Karpas-422 (cell line): ENCODE measurements around the gene CELSR1. TPM values are rescaled to one million over a fixed set of nuclear protein-coding genes. Genes with fewer than 3 reads are reported as not detected.

Experiments used
- DNase-seq: peaks from one replicate; pipeline ENCODE4 v3.0.0-alpha.2; 2015
- H2AFZ ChIP-seq: fragments of 200-600 bp; sonication (generic); 2 replicates; pipeline ENCODE4 v1.6.1; 2014; ENCODE audit warnings: antibody characterized with exemption, low read length, mixed read lengths
- H3K27ac ChIP-seq: fragments of 200-600 bp; sonication (generic); 2 replicates; pipeline ENCODE4 v1.5.1; 2014; ENCODE audit warnings: mild to moderate bottlenecking, low read length, moderate library complexity
- H3K27me3 ChIP-seq: fragments of 200-600 bp; sonication (generic); 2 replicates; pipeline ENCODE4 v1.6.1; 2014; ENCODE audit warnings: low read length, mixed read lengths
- H3K36me3 ChIP-seq: fragments of 200-600 bp; sonication (generic); 2 replicates; pipeline ENCODE4 v1.6.1; 2014; ENCODE audit warnings: low read length, mixed read lengths; ENCODE audit not compliant: insufficient read depth
- H3K4me1 ChIP-seq: fragments of 200-600 bp; sonication (generic); 2 replicates; pipeline ENCODE4 v1.6.1; 2014; ENCODE audit warnings: mild to moderate bottlenecking, low read length, mixed read lengths
- H3K4me2 ChIP-seq: fragments of 200-600 bp; sonication (generic); 2 replicates; pipeline ENCODE4 v1.6.1; 2014; ENCODE audit warnings: low read length, low read depth, mild to moderate bottlenecking; ENCODE audit not compliant: poor library complexity, severe bottlenecking
- H3K4me3 ChIP-seq: fragments of 200-600 bp; sonication (generic); 2 replicates; pipeline ENCODE4 v1.5.1; 2014; ENCODE audit warnings: mild to moderate bottlenecking, antibody characterized with exemption, low read length, mixed read lengths
- H3K79me2 ChIP-seq: fragments of 200-600 bp; sonication (generic); 2 replicates; pipeline ENCODE4 v1.6.1; 2014; ENCODE audit warnings: mild to moderate bottlenecking, low read length, mixed read lengths
- H3K9ac ChIP-seq: fragments of 200-600 bp; sonication (generic); 2 replicates; pipeline ENCODE4 v1.6.0; 2014; ENCODE audit warnings: low read length
- H3K9me2 ChIP-seq: fragments of 200-600 bp; sonication (generic), shearing (Covaris generic); replicated peaks from 2 replicates; pipeline ENCODE4 v1.6.0; 2014; ENCODE audit warnings: mild to moderate bottlenecking, low read length, moderate library complexity; ENCODE audit not compliant: insufficient read depth
- H3K9me3 ChIP-seq: fragments of 300-700, 200-600 bp; sonication (generic); 2 replicates; pipeline ENCODE4 v1.6.1; 2014; ENCODE audit warnings: low read length, mixed read lengths
- H4K20me1 ChIP-seq: fragments of 200-600 bp; sonication (generic); 2 replicates; pipeline ENCODE4 v1.6.1; 2014; ENCODE audit warnings: mild to moderate bottlenecking, antibody characterized with exemption, low read length, low read depth; ENCODE audit not compliant: insufficient read depth
- total RNA-seq: library from RNA; depleted of rRNA; stranded (reverse); fragments of >200 nt; shearing (Covaris generic); gene quantifications from 2 replicates; pipeline ENCODE4 v1.2.3, GENCODE V29; 2014; ENCODE audit warnings: low replicate concordance

Gene CELSR1
- total RNA-seq, 1 experiment from 2014 or later = 0.11 TPM

- Histone ChIP-seq H3K36me3 (no peaks in the 10 kb centered on the region), H3K9ac (no peak overlapping the region), H3K9me3 (no peaks in the 10 kb centered on the region), H3K27ac (no peak overlapping the region), H3K4me1 (no peaks in the 10 kb centered on the region), H3K4me2 (no peak overlapping the region), H3K4me3 (no peak overlapping the region), H2AFZ (no peak overlapping the region), H3K27me3 (no peaks in the 10 kb centered on the region), H3K9me2 (no peaks in the 10 kb centered on the region), H3K79me2 (no peaks in the 10 kb centered on the region), H4K20me1 (no peaks in the 10 kb centered on the region)
- DNase-seq = no peak
Measured at GRCh38 chr22:46540874-46541273, 3.5 kb upstream of the CELSR1 start.

DNA sequence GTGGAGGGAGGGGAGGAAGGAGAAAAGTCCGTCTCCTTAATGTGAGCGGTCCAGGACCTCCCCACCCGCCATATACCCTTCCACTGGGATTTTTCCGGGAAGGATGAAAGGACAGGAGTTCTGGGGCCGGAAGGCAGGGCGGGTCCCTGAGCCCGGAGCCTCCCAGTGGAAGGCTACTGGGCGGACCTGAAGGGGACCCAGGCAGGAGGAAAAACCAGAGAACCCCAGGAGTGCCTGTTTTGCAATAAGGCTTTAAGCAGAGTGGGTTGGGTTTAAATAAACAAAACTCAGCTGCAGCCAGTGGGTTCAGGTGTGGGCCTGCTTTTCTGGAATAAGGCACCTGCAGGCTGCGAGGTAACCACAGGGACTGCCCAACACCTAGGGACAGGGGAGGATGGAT lies 1.7 kb upstream of the CELSR1 start:
- no peaks in the 10 kb centered on the region for H3K4me1 ChIP-seq
- no peak overlapping the region for H2AFZ ChIP-seq
- no peak overlapping the region for H3K27ac ChIP-seq
- no peak overlapping the region for H3K9ac ChIP-seq
- H3K27me3 ChIP-seq = no peaks in the 10 kb centered on the region
- H3K36me3 ChIP-seq = no peaks in the 10 kb centered on the region
- no peaks in the 10 kb centered on the region for H3K9me3 ChIP-seq
- no peaks in the 10 kb centered on the region for H3K79me2 ChIP-seq
- H3K4me3 ChIP-seq = no peak overlapping the region
- H3K9me2 ChIP-seq = no peaks in the 10 kb centered on the region
- no peak for DNase-seq
- no peaks in the 10 kb centered on the region for H4K20me1 ChIP-seq
- no peak overlapping the region for H3K4me2 ChIP-seq

DNA sequence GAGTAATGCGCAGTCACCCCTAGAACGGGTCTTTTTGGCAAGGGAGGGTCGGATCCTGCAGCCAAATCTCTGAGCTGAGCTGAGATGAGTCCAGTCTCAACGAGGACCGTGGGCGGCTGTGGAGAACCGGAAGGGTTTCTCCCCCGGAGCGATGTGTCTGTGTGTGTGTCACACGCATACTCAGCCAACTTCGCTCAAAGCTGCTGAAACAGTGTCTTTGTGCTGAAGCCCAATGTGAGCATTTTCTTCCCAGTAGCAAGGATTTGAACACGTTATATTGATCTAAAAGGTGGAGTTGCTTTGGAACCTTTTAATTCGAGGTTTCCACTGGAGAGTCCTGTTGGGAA lies 1.4 kb upstream of the CELSR1 start:
- no peaks in the 10 kb centered on the region for H3K36me3 ChIP-seq
- no peak overlapping the region for H3K4me2 ChIP-seq
- H2AFZ ChIP-seq = no peak overlapping the region
- H4K20me1 ChIP-seq = no peaks in the 10 kb centered on the region
- H3K4me3 ChIP-seq = no peak overlapping the region
- no peaks in the 10 kb centered on the region for H3K27me3 ChIP-seq
- H3K27ac ChIP-seq = no peak overlapping the region
- no peaks in the 10 kb centered on the region for H3K9me2 ChIP-seq
- DNase-seq = no peak
- no peaks in the 10 kb centered on the region for H3K9me3 ChIP-seq
- no peaks in the 10 kb centered on the region for H3K4me1 ChIP-seq
- H3K79me2 ChIP-seq = no peaks in the 10 kb centered on the region
- H3K9ac ChIP-seq = no peak overlapping the region

DNA sequence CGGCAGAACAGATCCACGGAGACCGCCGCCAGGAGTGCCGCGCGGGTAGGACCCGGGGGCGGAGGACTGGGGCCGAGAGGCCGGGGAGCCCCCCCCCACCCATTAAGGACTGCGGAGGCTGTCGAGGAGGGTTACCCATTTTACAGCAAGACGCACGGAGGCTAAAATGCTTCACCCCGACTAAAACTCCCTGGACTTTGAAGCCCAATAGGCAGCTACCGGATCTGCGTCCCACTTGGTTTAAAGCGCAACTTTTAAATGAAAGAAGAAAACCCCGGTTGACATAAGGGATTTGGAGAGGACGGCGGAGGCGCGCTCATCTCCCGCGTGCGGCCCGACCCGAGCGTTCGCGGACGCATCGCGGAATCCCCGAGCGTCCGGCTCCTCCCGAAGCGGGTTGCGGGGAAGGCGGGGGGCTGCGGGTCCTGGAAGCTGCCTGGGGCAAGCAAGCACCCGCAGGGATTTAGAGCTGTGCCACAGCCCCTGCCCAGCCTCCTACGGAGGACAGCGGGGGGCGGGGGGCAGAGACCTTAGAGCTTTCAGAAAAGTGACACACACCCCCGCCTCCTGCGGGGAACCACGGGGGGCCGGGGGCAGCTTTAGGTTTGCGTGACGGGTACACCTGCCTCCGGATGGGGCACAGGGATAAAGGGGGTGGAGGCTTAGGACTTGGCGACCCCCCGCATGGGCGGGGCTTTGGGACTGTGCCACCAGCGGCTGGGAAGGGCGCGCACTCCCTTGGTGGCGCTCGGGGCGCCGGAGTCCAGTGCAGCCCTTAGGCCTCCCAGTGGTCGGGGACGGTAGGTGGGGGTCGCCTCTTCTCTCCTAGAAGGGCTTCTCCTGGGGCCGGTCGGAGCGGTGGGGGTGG lies 760 bp upstream of the CELSR1 start:
- DNase-seq = no peak
- no peaks in the 10 kb centered on the region for H3K36me3 ChIP-seq
- H3K9ac ChIP-seq = no peak overlapping the region
- no peaks in the 10 kb centered on the region for H3K9me2 ChIP-seq
- H3K79me2 ChIP-seq = no peaks in the 10 kb centered on the region
- H3K4me3 ChIP-seq = no peak overlapping the region
- H3K9me3 ChIP-seq = no peaks in the 10 kb centered on the region
- no peak overlapping the region for H2AFZ ChIP-seq
- H4K20me1 ChIP-seq = no peaks in the 10 kb centered on the region
- H3K27me3 ChIP-seq = no peaks in the 10 kb centered on the region
- H3K27ac ChIP-seq = no peak overlapping the region
- no peak overlapping the region for H3K4me2 ChIP-seq
- no peaks in the 10 kb centered on the region for H3K4me1 ChIP-seq

DNA sequence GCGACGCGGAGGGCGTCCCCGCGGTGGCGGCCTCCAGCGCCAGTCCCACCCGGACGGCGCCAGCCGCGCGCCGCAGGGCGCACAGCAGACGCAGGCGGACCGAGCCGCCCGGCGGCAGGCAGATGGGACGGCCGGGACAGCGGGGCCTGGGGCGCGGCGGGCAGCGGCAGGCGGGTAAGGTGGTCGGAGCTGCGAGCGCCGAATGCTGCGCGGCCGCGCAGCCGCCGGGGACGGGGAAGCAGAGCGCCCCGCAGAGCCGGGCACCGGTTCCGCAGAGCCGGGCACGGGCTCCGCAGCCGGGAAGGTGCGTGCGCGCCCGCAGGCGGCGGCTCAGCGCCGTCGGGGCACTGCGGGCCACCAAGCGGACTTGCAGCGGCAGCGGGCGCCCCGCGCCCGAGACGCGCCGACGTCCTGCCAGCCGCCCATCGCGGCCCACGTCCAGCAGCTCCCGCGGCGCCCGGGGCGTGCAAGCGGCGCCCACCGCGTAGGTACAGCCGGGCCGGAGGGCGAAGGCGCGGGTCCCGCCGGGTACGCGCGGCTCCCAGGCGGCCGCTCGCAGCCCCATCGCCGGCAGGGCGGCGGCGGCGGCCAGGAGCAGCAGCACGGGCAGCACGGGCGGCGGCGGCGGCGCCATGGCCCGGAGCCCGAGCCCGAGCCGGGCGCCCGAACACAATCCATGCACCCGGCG lies 739 bp downstream of the CELSR1 start:
- no peaks in the 10 kb centered on the region for H3K9me2 ChIP-seq
- H3K36me3 ChIP-seq = no peaks in the 10 kb centered on the region
- no peak overlapping the region for H3K4me2 ChIP-seq
- H2AFZ ChIP-seq = no peak overlapping the region
- no peaks in the 10 kb centered on the region for H3K9me3 ChIP-seq
- no peaks in the 10 kb centered on the region for H4K20me1 ChIP-seq
- DNase-seq = no peak
- no peak overlapping the region for H3K9ac ChIP-seq
- H3K27ac ChIP-seq = no peak overlapping the region
- H3K79me2 ChIP-seq = no peaks in the 10 kb centered on the region
- no peaks in the 10 kb centered on the region for H3K4me1 ChIP-seq
- no peak overlapping the region for H3K4me3 ChIP-seq
- H3K27me3 ChIP-seq = no peaks in the 10 kb centered on the region

GRCh38 chr22:46535876-46536536 lies 1.4 kb downstream of the CELSR1 start:
- Histone ChIP-seq H3K9ac (no peak overlapping the region), H3K79me2 (no peaks in the 10 kb centered on the region), H3K9me3 (no peaks in the 10 kb centered on the region), H3K4me3 (no peak overlapping the region), H3K27ac (no peak overlapping the region), H4K20me1 (no peaks in the 10 kb centered on the region), H2AFZ (no peak overlapping the region), H3K4me2 (no peak overlapping the region), H3K36me3 (no peaks in the 10 kb centered on the region), H3K27me3 (no peaks in the 10 kb centered on the region), H3K4me1 (no peaks in the 10 kb centered on the region), H3K9me2 (no peaks in the 10 kb centered on the region)
- no peak for DNase-seq

DNA sequence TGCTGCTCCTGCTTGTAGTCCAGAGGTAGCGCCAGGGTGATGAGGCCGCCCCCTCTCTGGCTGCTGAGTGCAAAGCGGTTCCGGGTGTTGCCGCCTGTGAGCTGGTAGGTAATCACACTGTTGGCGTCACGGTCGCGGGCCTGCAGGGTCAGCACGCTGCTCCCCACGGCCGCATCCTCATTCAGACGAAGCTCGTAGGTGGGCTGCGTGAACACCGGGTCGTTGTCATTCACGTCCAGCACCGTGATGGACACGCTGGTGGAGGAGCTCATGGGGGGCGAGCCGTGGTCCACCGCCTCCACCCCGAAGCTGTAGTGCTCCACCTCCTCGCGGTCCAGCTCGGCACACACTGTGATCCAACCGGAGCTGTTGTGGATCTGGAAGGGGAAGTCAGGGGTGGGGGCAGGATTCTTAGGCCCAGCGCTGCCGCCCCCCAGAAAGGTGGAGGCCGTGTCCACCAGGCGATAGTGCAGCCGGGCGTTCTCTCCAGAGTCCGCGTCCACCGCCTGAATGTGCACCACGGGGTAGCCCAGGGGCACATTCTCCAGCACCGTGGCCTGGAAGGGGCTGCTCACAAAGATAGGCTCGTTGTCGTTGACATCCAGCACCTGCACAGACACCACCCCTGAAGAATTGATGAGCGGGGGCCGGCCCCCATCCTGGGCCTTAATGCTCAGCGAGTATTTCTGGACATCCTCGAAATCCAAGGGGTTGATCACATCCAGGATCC lies 2.4 kb downstream of the CELSR1 start:
- no peak for DNase-seq

More for the DNA sequence above, 2.4 kb downstream of the CELSR1 start:
- Histone ChIP-seq H4K20me1 (no peaks in the 10 kb centered on the region), H3K9me3 (no peaks in the 10 kb centered on the region), H3K4me1 (no peaks in the 10 kb centered on the region), H3K4me2 (no peak overlapping the region), H3K27ac (no peak overlapping the region), H3K36me3 (no peaks in the 10 kb centered on the region), H3K79me2 (no peaks in the 10 kb centered on the region), H3K9ac (no peak overlapping the region), H2AFZ (no peak overlapping the region), H3K27me3 (no peaks in the 10 kb centered on the region), H3K9me2 (no peaks in the 10 kb centered on the region), H3K4me3 (no peak overlapping the region)
